Measurements from ENCODE around the gene LRRC51.
"Not testable (repeated sequence)": the region's sequence is repeated elsewhere in the genome, so short reads cannot be mapped to it uniquely, and the experiment has no call there.

The LRRC51 gene

DNA sequence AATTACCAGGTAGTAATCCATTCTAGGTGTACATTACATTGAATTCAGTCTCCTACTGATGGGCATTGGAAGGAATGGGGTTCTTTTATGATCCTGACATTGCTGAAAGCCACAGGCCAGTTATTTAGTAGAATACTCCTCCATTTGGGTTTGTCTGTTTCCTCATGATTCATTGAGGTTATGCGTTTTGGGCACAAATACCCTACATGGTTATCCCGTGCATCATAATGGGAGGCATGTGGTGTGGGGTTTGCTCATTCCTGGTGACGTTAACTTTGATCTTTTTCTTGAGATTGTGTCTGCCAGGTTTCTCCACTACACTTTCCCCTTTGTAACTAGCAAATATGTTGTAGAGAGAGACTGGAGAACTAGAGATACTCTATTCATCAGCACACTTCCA, 60.4 kb downstream of the LRRC51 start:
- no peak for DNase-seq

GRCh38 chr11:72142086-72142485, 61.4 kb downstream of the LRRC51 start:
- not testable (repeated sequence) for DNase-seq

- not testable (repeated sequence) for DNase-seq
Observed at GRCh38 chr11:72142543-72142942, 61.9 kb downstream of the LRRC51 start.

GRCh38 chr11:72144807-72145565, 64.3 kb downstream of the LRRC51 start:
- DNase-seq, result no peak
